Measurements from ENCODE around the gene NLRX1. TPM values are rescaled to one million over a fixed set of nuclear protein-coding genes. Genes with fewer than 3 reads are reported as not detected.
"Not testable (repeated sequence)": the region's sequence is repeated elsewhere in the genome, so short reads cannot be mapped to it uniquely, and the experiment has no call there.

Gene NLRX1
- total RNA-seq, 2 donors from 2014 or later, result 14.8 to 17.9 TPM

GRCh38 chr11:119180729-119181676, 12.5 kb downstream of the NLRX1 start:
- DNase-seq, result no peak
- intact Hi-C loops (cut with DNase I, micrococcal nuclease), result no loop called here
- no peak for ATAC-seq

GRCh38 chr11:119181677-119182412, 13.3 kb downstream of the NLRX1 start:
- ATAC-seq (no peak), DNase-seq (no peak)
- intact Hi-C loops (cut with DNase I, micrococcal nuclease), result no loop called here

GRCh38 chr11:119184399-119184798, 15.9 kb downstream of the NLRX1 start:
- ATAC-seq; intact Hi-C loops (cut with DNase I, micrococcal nuclease); DNase-seq: not testable (repeated sequence)

- peak; percentile 41 for ATAC-seq
- DNase-seq, result peak in 1 of 2 donors; percentile 23
- intact Hi-C loops (cut with DNase I, micrococcal nuclease), result no loop called here
Measured at GRCh38 chr11:119185981-119186634, 17.6 kb downstream of the NLRX1 start.

GRCh38 chr11:119187123-119187892, 18.8 kb downstream of the NLRX1 start:
- DNase-seq (no peak), ATAC-seq (no peak)
- intact Hi-C loops (cut with DNase I, micrococcal nuclease), result no loop called here

- intact Hi-C loops (cut with DNase I, micrococcal nuclease), result no loop called here
- no peak for DNase-seq
- ATAC-seq, result no peak
Measured at GRCh38 chr11:119188067-119188466, 19.5 kb downstream of the NLRX1 start.

- DNase-seq, result no peak
- ATAC-seq, result no peak
Measured at GRCh38 chr11:119188887-119189286, 20.4 kb downstream of the NLRX1 start.

GRCh38 chr11:119189393-119189792, 20.9 kb downstream of the NLRX1 start:
- DNase-seq (no peak), ATAC-seq (no peak)
- intact Hi-C loops (cut with DNase I, micrococcal nuclease), result no loop called here

More at GRCh38 chr11:119188887-119189286, 20.4 kb downstream of the NLRX1 start:
- intact Hi-C loops (cut with DNase I, micrococcal nuclease), result no loop called here

- ATAC-seq, result no peak
- intact Hi-C loops (cut with DNase I, micrococcal nuclease), result loop anchor here in 1 of 2 donors (10.0 kb wide), 1 partner anchor 46 kb away; the partner anchor contains the start of gene ABCG4
- DNase-seq, result no peak
Measured at GRCh38 chr11:119190531-119190930, 22.0 kb downstream of the NLRX1 start.

GRCh38 chr11:119191265-119191664, 22.7 kb downstream of the NLRX1 start:
- peak; percentile 59 for ATAC-seq
- DNase-seq, result not testable (repeated sequence)
- intact Hi-C loops (cut with DNase I, micrococcal nuclease), result loop anchor here in 1 of 2 donors (10.0 kb wide), 1 partner anchor 46 kb away; the partner anchor contains the start of gene ABCG4

GRCh38 chr11:119192111-119192510, 23.6 kb downstream of the NLRX1 start:
- ATAC-seq (no peak), DNase-seq (no peak)
- intact Hi-C loops (cut with DNase I, micrococcal nuclease), result loop anchor here in 1 of 2 donors (10.0 kb wide), 1 partner anchor 47 kb away; the partner anchor contains the start of gene ABCG4

GRCh38 chr11:119193001-119193400, 24.5 kb downstream of the NLRX1 start:
- DNase-seq (no peak), ATAC-seq (no peak)
- intact Hi-C loops (cut with DNase I, micrococcal nuclease), result loop anchor here in 1 of 2 donors (10.0 kb wide), 1 partner anchor 48 kb away; the partner anchor contains the start of gene ABCG4

GRCh38 chr11:119193626-119194025, 25.1 kb downstream of the NLRX1 start:
- DNase-seq (no peak), ATAC-seq (no peak)
- intact Hi-C loops (cut with DNase I, micrococcal nuclease), result loop anchor here in 1 of 2 donors (10.0 kb wide), 1 partner anchor 49 kb away; the partner anchor contains the start of gene ABCG4

GRCh38 chr11:119194811-119195440, 26.4 kb downstream of the NLRX1 start:
- DNase-seq, result no peak
- intact Hi-C loops (cut with DNase I, micrococcal nuclease), result loop anchor here in 1 of 2 donors (10.0 kb wide), 1 partner anchor 50 kb away; the partner anchor contains the start of gene ABCG4
- no peak for ATAC-seq

GRCh38 chr11:119195680-119196079, 27.2 kb downstream of the NLRX1 start:
- DNase-seq, result peak; percentile 58 to 67
- intact Hi-C loops (cut with DNase I, micrococcal nuclease), result loop anchor here in 1 of 2 donors (10.0 kb wide), 1 partner anchor 51 kb away; the partner anchor contains the start of gene ABCG4
- peak; percentile 81 for ATAC-seq

GRCh38 chr11:119196833-119197483, 28.4 kb downstream of the NLRX1 start:
- peak; percentile 85 for ATAC-seq
- peak in 1 of 2 donors; percentile 73 for DNase-seq
- intact Hi-C loops (cut with DNase I, micrococcal nuclease), result loop anchor here in 1 of 2 donors (10.0 kb wide), 1 partner anchor 52 kb away; the partner anchor contains the start of gene ABCG4

GRCh38 chr11:119198925-119199324, 30.4 kb downstream of the NLRX1 start:
- intact Hi-C loops (cut with DNase I, micrococcal nuclease), result loop anchor here in 1 of 2 donors (10.0 kb wide), 1 partner anchor 54 kb away; the partner anchor contains the start of gene ABCG4
- no peak for ATAC-seq
- no peak for DNase-seq
